IPS-11a (cell line): ENCODE measurements around the gene SLC2A13.

Experiments
- H3K4me3 ChIP-seq: one replicate; pipeline ENCODE4 v1.5.1; 2013; ENCODE audit warnings: low read depth, low read length, control low read depth

SLC2A13 gene

DNA sequence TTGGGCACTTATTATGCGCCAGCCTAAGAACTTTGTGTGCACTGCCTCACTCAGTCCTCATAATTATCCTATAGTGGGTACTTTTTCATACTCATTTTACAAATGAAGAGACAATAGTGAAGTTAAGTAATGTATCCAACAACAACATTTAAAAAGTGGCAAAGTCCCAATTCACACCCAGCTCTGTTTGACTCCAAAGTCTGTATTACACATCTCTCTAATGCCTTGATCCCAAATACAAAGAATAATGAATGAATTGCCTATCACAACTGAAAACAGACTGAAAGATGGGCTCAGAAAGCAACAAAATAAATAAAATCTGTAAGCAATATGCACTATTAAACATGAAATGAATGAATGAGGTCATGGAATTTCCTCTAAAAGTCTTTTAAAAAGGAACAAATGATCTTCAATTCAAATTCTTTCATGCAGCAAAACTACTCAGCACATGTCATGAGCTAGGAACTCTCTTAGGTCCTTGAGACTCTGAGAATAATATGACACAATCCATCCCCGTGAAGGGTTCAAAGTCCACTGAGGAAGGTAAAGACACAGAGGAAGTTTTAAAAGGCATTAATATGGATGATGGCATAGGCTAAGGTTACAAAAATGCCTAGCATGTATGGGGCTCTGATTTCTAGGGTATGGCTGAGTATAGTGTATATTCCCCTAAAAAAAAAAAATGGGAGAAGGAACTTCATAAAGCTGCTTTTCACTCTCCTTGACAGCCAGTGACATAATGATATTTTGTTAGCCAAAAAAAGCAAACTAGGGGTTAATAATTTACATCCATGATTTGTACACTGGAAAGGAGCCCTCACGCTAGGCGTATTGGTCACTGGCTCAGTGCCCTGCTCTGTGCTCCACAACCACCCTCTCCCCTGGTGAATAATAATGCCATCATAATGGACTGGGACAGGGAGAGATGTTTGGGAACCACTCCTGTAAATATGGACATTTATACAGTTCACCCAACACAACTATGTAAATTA is 103.4 kb downstream of the SLC2A13 start:
- H3K4me3 ChIP-seq, result no peak overlapping the region

- no peak overlapping the region for H3K4me3 ChIP-seq
These were observed 104.5 kb downstream of the SLC2A13 start for GRCh38 chr12:40001406-40001805.

DNA sequence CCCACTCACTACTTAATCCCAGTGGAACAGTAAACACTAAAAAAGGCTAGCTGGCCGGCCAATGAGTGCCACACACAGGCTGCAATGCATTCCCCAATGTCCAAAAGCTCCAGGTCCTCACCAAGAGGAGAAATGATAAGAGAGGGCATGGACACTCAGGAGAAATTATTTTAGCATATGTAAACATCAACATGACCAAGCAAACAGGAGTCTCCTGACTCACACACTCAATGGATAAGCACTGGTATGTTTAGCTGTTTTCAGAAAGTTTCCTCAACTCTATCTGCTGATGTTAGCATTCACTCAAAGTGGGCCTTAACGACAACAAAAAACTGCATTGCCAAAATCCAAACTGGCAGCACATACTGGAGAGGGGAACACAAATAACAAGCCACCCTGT is 105.0 kb downstream of the SLC2A13 start:
- no peak overlapping the region for H3K4me3 ChIP-seq

DNA sequence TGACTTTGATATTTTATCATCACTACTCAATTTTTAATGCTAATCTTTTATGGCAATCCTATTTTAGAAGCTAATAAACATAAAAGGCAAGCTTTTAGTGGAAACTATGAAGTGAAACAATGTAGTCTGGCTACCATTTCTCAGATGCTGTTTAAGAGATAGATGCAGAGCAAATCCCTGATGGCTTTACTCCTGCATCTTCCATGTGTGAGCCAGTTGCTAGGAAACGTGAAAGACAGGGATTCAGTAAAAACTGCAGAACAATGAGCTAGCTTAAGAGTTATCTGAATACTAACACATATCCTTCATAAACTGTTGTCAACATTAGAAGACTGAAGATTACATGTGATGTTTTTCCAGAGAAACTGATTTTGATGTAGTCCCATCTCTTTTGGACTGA is 112.6 kb downstream of the SLC2A13 start:
- H3K4me3 ChIP-seq, result no peak overlapping the region

DNA sequence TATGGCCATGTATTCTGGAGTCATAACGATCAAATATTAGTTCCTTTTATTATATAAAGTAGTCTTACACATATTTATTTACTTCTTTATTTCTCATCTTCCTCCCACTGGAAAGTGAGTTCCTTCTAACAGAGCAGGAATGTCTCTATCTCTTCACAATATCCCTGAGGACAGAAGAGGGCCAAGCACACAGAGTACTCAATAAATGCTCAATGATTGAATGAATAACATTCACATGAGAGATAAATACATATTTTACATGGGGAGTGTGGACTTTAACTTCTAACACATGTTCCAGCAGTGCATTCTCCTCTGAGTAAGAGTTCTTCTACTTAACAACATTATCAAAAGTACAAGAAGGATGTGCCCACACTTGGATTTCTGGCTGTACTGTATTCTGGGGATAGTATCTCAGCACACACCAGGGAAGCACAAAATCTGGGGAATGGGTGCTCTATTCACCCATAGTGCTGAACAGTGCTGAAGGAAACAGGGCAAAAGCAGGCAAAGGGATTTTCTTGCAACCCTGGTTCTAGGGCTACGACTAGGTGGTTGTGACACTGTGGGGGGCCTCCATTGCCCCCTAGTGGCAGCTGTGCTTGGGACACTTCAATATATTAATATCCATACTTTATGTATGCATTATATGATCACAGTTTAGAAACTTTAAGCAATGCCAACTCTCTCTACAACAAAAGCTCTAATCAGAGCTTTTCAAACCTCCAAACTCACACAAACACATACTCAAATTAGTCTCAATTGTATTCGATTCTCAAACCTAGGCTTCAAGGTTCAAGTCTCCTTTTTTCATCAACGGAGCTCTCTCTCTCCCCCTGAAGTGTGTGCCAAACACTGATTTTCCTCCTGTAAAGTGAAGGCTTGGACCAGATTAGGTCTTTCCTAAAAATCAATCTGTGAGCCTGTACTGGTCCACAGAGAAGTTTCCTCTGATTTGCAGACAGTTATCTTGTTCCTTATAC is 115.5 kb downstream of the SLC2A13 start:
- H3K4me3 ChIP-seq, result no peak overlapping the region

DNA sequence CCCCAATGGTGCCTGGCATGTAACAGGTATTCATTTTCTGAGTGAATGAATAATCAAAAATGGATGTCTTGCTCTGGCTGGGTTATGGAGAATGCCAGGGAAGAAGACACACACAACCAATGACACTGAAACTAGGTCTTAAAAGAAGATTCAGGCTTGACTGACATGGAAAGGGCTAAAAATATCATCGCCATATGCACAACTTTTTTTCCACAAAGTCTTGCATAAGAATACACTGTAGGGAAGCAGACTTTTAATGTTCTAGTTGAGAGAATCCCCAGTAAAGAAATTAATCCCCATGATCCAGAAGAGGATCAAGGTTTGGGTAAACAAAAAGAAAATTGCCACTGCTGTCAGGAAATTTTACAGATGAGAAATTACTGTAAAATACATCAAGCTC is 116.4 kb downstream of the SLC2A13 start:
- no peak overlapping the region for H3K4me3 ChIP-seq

DNA sequence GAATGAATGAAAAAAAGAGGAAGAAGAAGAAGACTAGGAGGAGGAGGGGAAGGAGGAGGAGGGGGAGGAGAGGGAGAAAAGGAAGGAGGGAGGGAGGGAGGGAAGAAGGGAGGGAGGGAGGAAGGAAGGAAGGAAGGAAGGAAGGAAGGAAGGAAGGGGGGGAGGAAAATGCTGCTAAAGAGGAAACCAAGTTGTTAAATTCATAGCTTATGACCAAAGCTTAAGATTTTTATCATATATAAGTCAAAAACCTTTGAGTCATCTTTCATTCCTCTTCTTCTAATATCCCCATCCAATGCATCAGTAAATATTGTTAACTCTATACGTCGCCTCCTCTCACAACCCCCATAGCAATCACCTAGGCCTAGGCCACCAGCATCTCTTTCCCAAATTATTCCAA is 117.3 kb downstream of the SLC2A13 start:
- no peak overlapping the region for H3K4me3 ChIP-seq

DNA sequence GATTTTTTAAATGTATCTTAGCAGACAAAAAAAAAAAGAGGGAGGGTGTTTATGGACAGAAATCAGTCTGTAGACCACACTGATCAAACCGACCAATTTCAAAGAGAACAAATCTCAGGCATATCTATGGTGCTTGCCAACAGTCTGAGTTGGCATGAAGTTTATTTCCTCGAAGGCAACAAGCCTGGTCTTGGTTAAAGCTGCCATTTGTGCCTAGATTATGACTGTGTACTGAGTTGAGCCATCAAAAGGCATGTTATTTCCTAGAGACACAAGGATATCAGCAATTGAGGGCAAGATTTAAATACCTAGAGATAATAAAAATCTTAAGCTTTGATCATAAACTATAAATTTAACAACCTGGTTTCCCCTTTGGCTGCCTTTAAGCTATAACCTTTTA is 119.2 kb downstream of the SLC2A13 start:
- no peak overlapping the region for H3K4me3 ChIP-seq

GRCh38 chr12:39984670-39985069 is 121.2 kb downstream of the SLC2A13 start:
- no peak overlapping the region for H3K4me3 ChIP-seq

DNA sequence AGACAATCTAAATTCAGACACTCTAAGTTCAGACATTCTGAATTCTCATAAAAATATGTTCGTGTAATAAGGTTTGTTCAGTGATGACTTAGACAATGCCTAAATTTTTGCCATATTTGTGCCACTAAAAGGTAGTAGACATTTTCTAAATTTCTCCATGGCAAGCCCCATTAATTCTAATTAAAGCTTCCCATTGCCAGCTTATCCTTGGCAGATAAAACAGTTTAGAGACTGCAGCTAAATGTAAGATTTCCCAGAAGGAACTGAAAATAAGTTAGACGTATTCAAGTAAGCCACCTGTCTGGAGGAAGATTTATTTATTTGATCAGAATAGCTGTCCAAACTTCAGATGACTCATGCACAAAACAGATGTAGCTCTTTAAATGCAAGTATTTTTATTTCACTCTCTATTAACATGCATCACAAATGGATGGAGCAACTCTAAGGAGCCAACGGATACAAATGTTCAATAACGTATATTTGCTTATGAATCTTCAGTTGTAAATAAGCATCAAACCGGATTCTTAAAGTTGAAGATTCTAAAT is 130.4 kb downstream of the SLC2A13 start:
- H3K4me3 ChIP-seq, result no peak overlapping the region

DNA sequence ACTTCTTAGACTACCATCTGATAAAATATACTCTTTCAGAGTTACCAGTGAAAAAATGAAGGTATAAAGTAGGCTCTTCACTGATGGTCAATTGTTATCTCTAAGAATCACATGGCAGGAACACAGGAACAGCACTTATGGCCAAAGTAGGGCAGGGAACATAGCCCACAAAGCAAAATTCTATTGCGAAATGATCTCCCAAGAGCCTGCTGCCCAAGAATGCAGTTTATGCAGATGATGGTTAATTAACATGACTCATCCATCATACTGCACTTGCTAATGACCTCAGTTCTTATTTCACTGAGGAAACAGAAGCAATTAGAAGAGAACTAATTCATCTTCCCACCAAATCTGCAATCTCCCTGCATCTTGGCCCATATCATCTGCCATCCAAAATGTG is 133.8 kb downstream of the SLC2A13 start:
- H3K4me3 ChIP-seq, result no peak overlapping the region

DNA sequence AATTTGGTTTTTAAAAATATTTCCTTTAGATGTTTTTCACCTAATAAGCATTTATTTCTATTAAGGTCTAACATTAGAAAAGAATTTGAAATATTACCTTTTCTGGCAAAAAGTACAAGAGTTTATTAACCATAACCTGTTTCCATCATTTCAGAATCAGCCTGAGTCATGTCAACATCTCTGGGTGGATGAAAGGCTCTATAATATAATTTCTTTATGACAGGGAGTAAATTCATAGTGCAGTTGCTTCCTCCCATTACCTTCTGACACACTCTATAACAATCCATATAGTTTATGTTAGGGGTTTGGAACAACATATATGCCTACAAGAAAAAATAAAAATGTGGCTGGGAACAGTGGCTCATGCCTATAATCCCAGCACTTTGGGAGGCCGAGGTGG is 134.5 kb downstream of the SLC2A13 start:
- H3K4me3 ChIP-seq, result no peak overlapping the region

- H3K4me3 ChIP-seq, result no peak overlapping the region
These were observed 139.2 kb downstream of the SLC2A13 start for GRCh38 chr12:39966721-39967120.

DNA sequence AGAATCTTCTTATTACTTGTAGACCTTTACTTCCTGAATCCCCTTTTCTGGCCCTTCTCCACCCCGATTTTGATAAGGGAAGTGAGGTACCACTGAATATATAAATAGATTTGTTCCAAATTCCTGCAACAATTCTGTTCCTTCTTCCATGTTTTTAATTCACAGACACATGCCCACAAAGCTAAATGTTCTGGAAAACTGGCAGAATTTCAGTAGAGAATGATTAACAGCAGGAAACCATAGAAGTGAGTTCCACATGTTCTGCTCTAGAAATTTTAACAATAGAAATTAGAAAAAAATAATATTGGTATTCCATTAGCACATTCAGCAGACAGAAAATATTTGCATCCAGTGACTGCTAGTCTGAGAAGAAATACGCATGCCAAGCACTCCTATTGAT is 139.6 kb downstream of the SLC2A13 start:
- no peak overlapping the region for H3K4me3 ChIP-seq

- H3K4me3 ChIP-seq, result no peak overlapping the region
These were observed 146.4 kb downstream of the SLC2A13 start for GRCh38 chr12:39959467-39959866.

- no peak overlapping the region for H3K4me3 ChIP-seq
These were observed 146.8 kb downstream of the SLC2A13 start for GRCh38 chr12:39959031-39959430.

DNA sequence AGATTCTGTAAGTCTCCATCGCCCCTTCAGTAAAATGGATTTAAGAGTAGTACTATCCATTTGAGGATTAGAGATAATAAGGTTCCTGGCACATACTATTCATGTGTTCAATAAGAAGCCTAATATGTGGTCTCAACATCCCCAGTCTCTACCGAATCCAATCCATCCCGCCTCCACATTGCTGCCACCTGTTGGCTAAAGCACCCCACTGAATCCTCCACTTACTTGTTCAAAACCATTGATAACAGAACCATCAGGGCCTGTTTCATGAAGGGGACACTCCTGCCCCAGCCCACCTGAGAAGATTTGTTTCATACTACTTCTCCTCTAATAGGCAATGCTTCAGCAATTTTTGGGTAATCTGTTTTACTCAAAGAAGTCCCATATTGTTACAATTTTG is 147.5 kb downstream of the SLC2A13 start:
- H3K4me3 ChIP-seq, result no peak overlapping the region

DNA sequence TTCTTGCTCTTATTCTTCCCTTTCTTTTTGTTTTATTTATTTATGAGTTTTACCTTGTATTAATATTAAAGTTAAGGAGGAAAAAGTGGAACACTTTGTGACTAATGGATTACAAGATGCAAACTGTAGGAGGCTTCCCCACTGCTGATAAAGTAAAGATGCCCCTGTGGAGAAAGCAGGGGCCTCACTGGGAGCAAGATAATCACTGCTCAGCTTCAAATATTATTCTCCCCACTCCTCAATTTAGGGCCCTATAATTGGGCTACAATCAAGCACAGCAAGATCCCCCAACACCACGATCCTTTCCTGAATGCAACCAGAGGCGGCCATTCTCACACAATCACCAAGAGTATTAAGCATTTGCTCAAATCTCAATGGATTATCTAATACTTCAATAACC is 149.2 kb downstream of the SLC2A13 start:
- H3K4me3 ChIP-seq, result no peak overlapping the region

DNA sequence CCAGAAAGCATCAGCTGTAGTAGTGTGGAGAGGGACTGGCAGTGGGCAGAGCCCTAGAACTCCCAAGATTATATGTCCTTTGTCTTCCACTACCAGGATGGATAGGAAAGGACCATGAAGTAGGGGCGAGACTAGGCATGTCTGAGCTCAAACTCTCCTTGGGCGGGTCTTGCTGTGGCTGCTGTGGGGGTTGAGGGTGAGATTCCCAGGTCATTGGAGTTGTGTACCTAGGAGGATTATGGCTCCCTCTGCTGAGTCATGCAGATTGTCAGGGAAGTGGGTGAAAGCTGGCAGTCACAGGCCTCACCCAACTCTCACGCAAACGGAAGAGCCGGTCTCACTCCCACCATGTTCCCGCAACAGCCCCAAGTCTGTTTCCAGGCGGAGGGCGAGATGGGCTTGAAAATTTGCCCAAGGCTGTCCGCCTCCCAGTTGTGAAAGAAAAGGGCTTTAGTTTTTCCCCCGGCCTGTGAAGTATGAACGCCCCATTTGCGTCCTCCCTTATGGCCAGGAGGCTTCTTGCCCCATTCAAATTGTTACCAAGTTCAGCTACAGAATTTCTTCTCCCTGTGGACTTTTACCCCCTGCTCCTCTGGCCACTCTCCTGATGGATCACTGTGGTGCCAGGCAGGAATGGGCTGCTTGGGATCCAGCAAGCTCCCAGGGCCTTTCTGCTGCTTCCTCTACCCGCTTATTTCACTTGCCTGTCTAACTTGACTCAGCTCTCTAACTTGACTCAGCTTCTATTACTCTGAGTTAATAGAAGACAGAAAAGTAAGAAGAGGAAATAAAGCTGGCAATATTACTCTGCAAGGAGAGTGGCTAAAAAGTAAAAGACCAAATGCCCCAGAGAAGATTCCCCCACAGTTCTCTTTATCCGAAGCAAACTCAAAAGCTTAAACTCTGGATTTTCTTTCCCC is 159.3 kb downstream of the SLC2A13 start:
- no peak overlapping the region for H3K4me3 ChIP-seq

- H3K4me3 ChIP-seq, result no peak overlapping the region
These were observed 168.8 kb downstream of the SLC2A13 start for GRCh38 chr12:39937119-39937518.
